H54 (cell line): ENCODE data around the gene ADORA2B.

ENCODE experiments used
- DNase-seq: peaks from one replicate; pipeline ENCODE4 v3.0.0; 2011; ENCODE audit warnings: low spot score, mixed read lengths; ENCODE audit not compliant: insufficient read length
- FAIRE-seq: peaks from 3 replicates; lab custom pipeline; 2011; peaks lifted over from hg19 to GRCh38; lab: Jason Lieb, UNC
- POLR2A ChIP-seq: IDR thresholded peaks from 2 replicates; pipeline ENCODE4 v1.6.1; 2011; ENCODE audit warnings: low read depth, mild to moderate bottlenecking, low read length

ADORA2B gene

GRCh38 chr17:15915961-15916360 lies 29.0 kb upstream of the ADORA2B start:
- DNase-seq: no peak
- no peak for TF ChIP-seq POLR2A
- no peak for FAIRE-seq

DNA sequence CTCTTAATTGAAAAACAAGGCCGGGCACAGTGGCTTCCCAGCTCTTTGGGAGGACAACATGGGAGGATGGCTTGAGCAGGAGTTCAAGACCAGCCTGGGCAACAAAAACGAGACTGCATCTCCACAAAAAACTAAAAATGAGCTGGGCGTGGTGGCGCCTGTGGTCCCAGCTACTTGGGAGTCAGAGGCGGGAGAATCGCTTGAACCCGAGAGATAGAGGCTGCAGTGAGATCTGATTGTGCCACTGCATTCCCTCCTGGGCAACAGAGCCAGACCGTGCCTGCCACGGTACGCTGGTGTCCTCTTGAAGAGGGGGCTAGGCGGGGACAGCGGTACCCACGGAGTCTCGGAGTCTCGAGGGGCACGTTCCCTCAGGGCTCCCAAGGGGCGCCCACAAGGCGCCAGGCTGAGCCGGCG lies 27.9 kb upstream of the ADORA2B start:
- FAIRE-seq (no peak), DNase-seq (no peak)
- no peak for TF ChIP-seq POLR2A

GRCh38 chr17:15917438-15918027 lies 27.4 kb upstream of the ADORA2B start:
- TF ChIP-seq POLR2A: no peak
- no peak for FAIRE-seq
- no peak for DNase-seq

DNA sequence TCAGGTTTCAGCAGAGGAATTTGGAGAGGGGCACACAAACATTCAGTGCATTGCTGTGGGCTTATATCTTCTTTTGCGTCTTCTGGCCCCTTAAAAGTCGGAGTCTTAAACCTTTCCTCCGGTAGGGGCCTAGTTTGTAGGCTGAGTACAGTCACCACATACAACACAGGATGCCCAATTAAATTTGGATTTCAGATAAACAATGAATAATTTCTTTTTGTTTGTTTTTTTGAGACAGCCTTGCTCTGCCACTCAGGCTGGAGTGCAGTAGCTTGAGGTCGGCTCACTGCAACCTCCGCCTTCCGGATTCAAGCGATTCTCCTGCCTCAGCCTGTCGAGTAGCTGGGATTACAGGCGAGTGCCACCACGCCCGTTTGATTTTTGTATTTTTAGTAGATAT lies 26.7 kb upstream of the ADORA2B start:
- DNase-seq (no peak), FAIRE-seq (no peak)
- TF ChIP-seq POLR2A: no peak

DNA sequence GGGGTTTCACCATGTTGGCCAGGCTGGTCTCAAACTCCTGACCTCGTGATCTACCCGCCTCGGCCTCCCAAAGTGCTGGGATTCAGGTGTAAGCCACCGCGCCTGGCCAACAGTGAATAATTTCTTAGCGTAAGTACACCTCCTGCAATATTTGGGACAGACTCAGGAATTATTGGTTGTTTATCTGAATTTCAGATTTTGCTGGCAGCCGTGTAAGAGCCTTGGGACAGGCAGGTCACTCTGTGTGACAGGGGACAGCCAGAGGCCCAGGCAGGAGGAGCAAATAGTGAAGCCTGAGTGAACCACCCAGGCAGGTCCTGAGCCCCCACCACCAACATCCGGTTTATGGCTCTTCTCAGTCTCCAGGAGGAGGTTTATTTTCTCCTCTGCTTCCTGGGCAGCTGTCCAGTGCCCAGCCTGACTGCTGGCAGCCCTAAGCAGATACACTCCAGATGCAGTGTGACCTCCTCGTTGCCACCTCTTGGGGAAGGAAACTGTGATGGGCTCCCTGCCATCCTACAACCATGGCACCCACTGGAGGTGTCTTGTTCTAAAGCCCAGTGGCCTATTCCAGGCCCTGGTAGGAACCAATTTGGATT lies 26.2 kb upstream of the ADORA2B start:
- TF ChIP-seq POLR2A: no peak
- FAIRE-seq: no peak
- DNase-seq: no peak

- FAIRE-seq (no peak), DNase-seq (no peak)
- no peak for TF ChIP-seq POLR2A
Measured at GRCh38 chr17:15919466-15919865, 25.5 kb upstream of the ADORA2B start.

DNA sequence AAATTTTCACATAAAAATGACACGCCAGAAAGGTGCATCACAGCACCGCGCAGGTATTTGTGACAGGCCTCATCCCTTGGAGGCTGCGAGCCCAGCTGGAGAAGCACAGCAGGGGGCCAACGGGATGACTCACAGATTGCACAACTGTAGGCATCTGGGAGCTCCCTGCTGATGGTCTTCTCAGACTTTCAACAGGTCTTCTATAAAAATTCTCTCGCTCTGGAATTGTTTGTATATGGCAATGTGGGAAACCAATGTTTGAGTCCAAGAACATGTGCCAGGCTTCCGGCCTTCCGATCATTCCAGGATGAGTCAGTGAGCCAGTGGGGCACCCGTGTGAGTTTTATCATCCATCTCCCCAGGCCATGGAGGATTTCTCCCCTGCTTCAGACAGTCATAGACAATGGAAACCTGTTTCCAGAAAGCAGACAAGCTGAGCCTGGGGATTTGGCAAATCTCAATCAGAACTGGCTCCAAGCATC lies 24.1 kb upstream of the ADORA2B start:
- FAIRE-seq (peak; percentile 98), DNase-seq (peak; percentile 84)
- no peak for TF ChIP-seq POLR2A

GRCh38 chr17:15921640-15922039 lies 23.3 kb upstream of the ADORA2B start:
- DNase-seq (no peak), FAIRE-seq (no peak)
- no peak for TF ChIP-seq POLR2A

GRCh38 chr17:15922586-15922985 lies 22.3 kb upstream of the ADORA2B start:
- FAIRE-seq (no peak), DNase-seq (no peak)
- no peak for TF ChIP-seq POLR2A

DNA sequence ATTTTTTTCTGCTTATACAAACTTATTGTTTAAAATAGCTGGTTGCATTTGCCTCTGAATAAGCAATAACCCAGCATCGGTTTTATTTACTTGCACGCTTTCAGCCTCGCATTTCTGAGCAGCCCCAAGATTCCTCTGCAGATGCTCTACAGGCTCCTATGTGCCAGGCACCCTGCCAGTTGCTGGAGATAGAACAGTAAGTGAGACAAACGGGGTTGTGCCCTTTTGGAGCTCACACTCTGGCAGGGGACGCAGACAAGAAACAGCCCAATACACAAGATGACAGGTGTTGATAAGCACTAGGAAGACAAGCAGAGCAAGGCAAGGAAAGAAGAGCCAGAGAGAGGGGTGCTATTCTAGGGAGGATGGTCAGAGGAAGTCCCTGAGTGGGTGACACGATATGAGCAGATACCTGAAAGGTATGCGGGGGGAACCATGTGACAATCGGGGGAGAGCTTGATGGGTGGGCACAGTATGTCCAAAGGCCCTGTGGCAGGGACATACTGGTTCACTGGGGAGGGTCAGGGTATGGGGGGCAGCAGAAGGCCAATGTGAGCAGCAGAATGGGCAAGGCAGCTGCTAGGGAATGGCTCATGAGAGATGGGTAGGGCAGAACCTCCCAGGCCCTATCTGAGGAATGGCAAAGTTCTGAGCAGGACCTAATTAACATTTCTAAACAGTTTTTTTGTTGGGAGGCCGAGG lies 18.7 kb upstream of the ADORA2B start:
- no peak for TF ChIP-seq POLR2A
- no peak for DNase-seq
- no peak for FAIRE-seq

DNA sequence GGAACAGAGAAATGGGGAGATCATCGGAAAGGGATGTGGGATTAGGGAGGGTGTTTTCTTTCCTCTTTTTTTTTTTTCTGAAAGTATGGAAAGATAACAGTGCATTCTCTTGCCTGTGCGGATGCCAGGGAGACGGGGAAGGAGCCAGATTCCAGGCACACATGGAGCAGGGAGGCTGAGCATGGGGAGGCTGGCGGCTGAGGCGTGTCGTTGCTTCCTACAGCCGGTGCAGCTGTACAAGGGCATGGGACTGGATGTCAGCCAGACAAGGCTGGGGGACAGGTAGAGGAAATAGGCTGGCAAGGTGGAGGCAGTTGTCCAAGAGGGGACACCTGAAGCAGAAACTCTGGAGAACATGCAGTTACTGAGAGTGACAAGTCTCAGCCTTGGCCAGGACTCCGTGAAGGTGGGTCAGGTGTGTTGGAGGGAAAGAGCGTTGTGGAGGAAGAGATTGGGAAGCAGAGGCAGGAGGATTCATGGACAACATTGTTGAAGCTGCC lies 16.6 kb upstream of the ADORA2B start:
- FAIRE-seq (no peak), DNase-seq (no peak)
- TF ChIP-seq POLR2A: no peak

DNA sequence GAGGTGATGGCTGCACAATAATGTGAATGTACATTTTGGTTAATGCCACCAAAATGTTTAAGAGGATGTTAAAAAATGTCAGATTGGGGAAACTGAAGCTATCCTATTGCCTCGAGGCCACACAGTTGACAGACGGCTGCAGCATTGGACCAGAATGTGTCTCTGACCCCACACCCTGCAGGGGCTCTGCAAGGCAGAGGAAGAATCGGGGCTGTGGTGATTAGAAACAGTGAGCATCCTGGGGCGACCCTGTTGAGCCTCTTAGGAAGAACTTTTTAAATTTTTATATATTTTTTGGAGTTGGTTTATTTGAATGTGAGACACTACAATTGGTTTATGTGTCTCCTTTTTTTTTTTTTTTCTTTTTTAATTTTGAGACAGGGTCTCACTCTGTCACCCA lies 15.0 kb upstream of the ADORA2B start:
- TF ChIP-seq POLR2A: no peak
- DNase-seq (no peak), FAIRE-seq (no peak)

DNA sequence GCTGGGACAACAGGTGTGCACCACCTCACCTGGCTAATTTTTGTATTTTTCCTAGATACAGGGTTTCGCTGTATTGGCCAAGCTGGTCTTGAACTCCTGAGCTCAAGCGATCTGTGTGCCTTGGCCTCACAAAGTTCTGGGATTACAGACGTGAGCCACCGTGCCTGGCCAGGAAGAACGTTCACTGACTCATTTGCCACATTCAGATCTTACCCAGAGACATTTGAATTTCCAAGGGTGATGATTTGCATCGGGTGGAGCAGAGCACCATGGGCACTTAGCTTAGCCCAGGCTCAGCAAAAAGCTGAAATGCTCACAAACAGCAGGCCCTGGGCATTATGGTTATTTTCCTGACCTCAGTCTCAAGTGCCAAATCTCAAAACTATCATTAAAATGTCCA lies 14.5 kb upstream of the ADORA2B start:
- DNase-seq: no peak
- no peak for TF ChIP-seq POLR2A
- FAIRE-seq: peak; percentile 61

GRCh38 chr17:15931394-15931793 lies 13.5 kb upstream of the ADORA2B start:
- FAIRE-seq (no peak), DNase-seq (no peak)
- no peak for TF ChIP-seq POLR2A

GRCh38 chr17:15934866-15935265 lies 10.1 kb upstream of the ADORA2B start:
- FAIRE-seq: no peak
- DNase-seq: no peak
- no peak for TF ChIP-seq POLR2A
